ENCODE measurements around the gene ZNF766. TPM values are rescaled to one million over a fixed set of nuclear protein-coding genes. Genes with fewer than 3 reads are reported as not detected.

ZNF766 gene
- total RNA-seq, 1 experiment from 2014 or later: 32.9 TPM

GRCh38 chr19:52226652-52227051, 42.7 kb upstream of the ZNF766 start:
- no peak for DNase-seq (ENCODE audit: low spot score)
- peaks cover 66% of the 10 kb centered on the region for H3K36me3 Mint-ChIP-seq
- TF ChIP-seq ATF1 (CRISPR knock-in tag; IDR thresholded peaks at IDR 0.05): no peak
- no peak for TF ChIP-seq SOX15 (CRISPR knock-in tag; IDR thresholded peaks at IDR 0.05)
- no peak for TF ChIP-seq ZNF671 (CRISPR knock-in tag; IDR thresholded peaks at IDR 0.05)
- TF ChIP-seq PRDM15 (CRISPR knock-in tag; IDR thresholded peaks at IDR 0.05): no peak
- TF ChIP-seq USF2 (CRISPR knock-in tag; IDR thresholded peaks at IDR 0.05): no peak
- no peak for TF ChIP-seq MLX (CRISPR knock-in tag; IDR thresholded peaks at IDR 0.05)
- no peak for TF ChIP-seq MXD4 (CRISPR knock-in tag; IDR thresholded peaks at IDR 0.05; ENCODE audit: borderline replicate concordance)
- TF ChIP-seq GRHL2 (CRISPR knock-in tag; IDR thresholded peaks at IDR 0.05; ENCODE audit: insufficient replicate concordance, severe bottlenecking): no peak
- ATAC-seq: no peak
- H3K4me1 Mint-ChIP-seq: no peaks in the 10 kb centered on the region
- no peak overlapping the region for H3K27ac Mint-ChIP-seq
- ChIA-PET POLR2A (no interaction called here), CTCF (no interaction called here)
- no peak overlapping the region for H3K4me3 Mint-ChIP-seq
- H3K9me3 Mint-ChIP-seq: no peaks in the 10 kb centered on the region
- H3K27me3 Mint-ChIP-seq (ENCODE audit: low read depth): no peaks in the 10 kb centered on the region

GRCh38 chr19:52227196-52227940, 42.0 kb upstream of the ZNF766 start:
- H3K9me3 Mint-ChIP-seq: no peaks in the 10 kb centered on the region
- DNase-seq (ENCODE audit: low spot score) (no peak), ATAC-seq (no peak)
- H3K36me3 Mint-ChIP-seq: peaks cover 59% of the 10 kb centered on the region
- no peaks in the 10 kb centered on the region for H3K27me3 Mint-ChIP-seq (ENCODE audit: low read depth)
- no peak overlapping the region for H3K4me3 Mint-ChIP-seq
- TF ChIP-seq ZNF232 (CRISPR knock-in tag; IDR thresholded peaks at IDR 0.05) (no peak), ZNF219 (CRISPR knock-in tag; IDR thresholded peaks at IDR 0.05; ENCODE audit: borderline replicate concordance) (no peak), FOXP4 (CRISPR knock-in tag; IDR thresholded peaks at IDR 0.05) (no peak), TEAD1 (CRISPR knock-in tag; IDR thresholded peaks at IDR 0.05) (no peak), USF1 (CRISPR knock-in tag; IDR thresholded peaks at IDR 0.05) (no peak), IRF2 (CRISPR knock-in tag; IDR thresholded peaks at IDR 0.05; ENCODE audit: borderline replicate concordance, low read depth) (no peak)
- ChIA-PET POLR2A (interaction anchor here (0.6 kb wide), 1 partner anchor 38 kb away, joined by 6 read pairs; no protein-coding TSS in a partner anchor), CTCF (no interaction called here)
- H3K4me1 Mint-ChIP-seq: no peaks in the 10 kb centered on the region
- no peak overlapping the region for H3K27ac Mint-ChIP-seq

GRCh38 chr19:52227980-52228379, 41.4 kb upstream of the ZNF766 start:
- TF ChIP-seq ETV6 (CRISPR knock-in tag; IDR thresholded peaks at IDR 0.05): no peak
- POLR2A ChIA-PET: no interaction called here
- Mint-ChIP-seq H3K27me3 (ENCODE audit: low read depth) (no peaks in the 10 kb centered on the region), H3K36me3 (peaks cover 53% of the 10 kb centered on the region), H3K27ac (no peak overlapping the region), H3K4me1 (no peaks in the 10 kb centered on the region), H3K4me3 (no peak overlapping the region), H3K9me3 (no peaks in the 10 kb centered on the region)
- ATAC-seq (no peak), DNase-seq (ENCODE audit: low spot score) (no peak)
- CTCF ChIA-PET: no interaction called here
